Mesothelial cell of epicardium (in vitro differentiated cells): Measurements from ENCODE around the gene HYI. TPM values are rescaled to one million over a fixed set of nuclear protein-coding genes. Genes with fewer than 3 reads are reported as not detected.
A peak's percentile ranks its signal among the peaks of the same experiment; 100 is the strongest.

Source experiments
- DNase-seq, 2 experiments: peaks; one replicate each; pipeline ENCODE4 v3.0.0; 2021; ENCODE audit warnings: low spot score in 2 of 2; ENCODE audit not compliant: unreplicated experiment in 2 of 2
- H3K27ac Mint-ChIP-seq: 2 replicates; pipeline ENCODE4 v1.8.0; 2021; ENCODE audit warnings: mixed read lengths
- H3K27me3 Mint-ChIP-seq: 2 replicates; pipeline ENCODE4 v1.8.0; 2021; ENCODE audit warnings: low read depth, mixed read lengths
- H3K36me3 Mint-ChIP-seq: 2 replicates; pipeline ENCODE4 v1.8.0; 2021; ENCODE audit warnings: mixed read lengths
- H3K4me1 Mint-ChIP-seq: 2 replicates; pipeline ENCODE4 v1.8.0; 2021; ENCODE audit warnings: mixed read lengths
- H3K4me3 Mint-ChIP-seq: 2 replicates; pipeline ENCODE4 v1.8.0; 2021; ENCODE audit warnings: mild to moderate bottlenecking, moderate library complexity, mixed read lengths
- H3K9me3 Mint-ChIP-seq: 2 replicates; pipeline ENCODE4 v1.8.0; 2021; ENCODE audit warnings: mixed read lengths
- CTCF ChIP-seq: fragments of 200-600 bp; sonication (generic); IDR thresholded peaks from one replicate; pipeline ENCODE4 v1.5.0; 2021; ENCODE audit warnings: antibody characterized with exemption; ENCODE audit not compliant: unreplicated experiment
- total RNA-seq: library from RNA; stranded (reverse); gene quantifications from 3 replicates; pipeline ENCODE4 v1.2.1, GENCODE V29; 2021

HYI gene
- total RNA-seq, 1 donor from 2014 or later = 41.2 TPM

- peaks cover 42% of the 10 kb centered on the region for H3K36me3 Mint-ChIP-seq
- H3K27ac Mint-ChIP-seq = no peak overlapping the region
- H3K4me1 Mint-ChIP-seq = peaks cover 24% of the 10 kb centered on the region
- H3K9me3 Mint-ChIP-seq = no peaks in the 10 kb centered on the region
- TF ChIP-seq CTCF = no peak
- DNase-seq = no peak
- H3K4me3 Mint-ChIP-seq = no peak overlapping the region
- no peaks in the 10 kb centered on the region for H3K27me3 Mint-ChIP-seq
Observed at GRCh38 chr1:43448955-43449707, 4.6 kb downstream of the HYI start.

DNA sequence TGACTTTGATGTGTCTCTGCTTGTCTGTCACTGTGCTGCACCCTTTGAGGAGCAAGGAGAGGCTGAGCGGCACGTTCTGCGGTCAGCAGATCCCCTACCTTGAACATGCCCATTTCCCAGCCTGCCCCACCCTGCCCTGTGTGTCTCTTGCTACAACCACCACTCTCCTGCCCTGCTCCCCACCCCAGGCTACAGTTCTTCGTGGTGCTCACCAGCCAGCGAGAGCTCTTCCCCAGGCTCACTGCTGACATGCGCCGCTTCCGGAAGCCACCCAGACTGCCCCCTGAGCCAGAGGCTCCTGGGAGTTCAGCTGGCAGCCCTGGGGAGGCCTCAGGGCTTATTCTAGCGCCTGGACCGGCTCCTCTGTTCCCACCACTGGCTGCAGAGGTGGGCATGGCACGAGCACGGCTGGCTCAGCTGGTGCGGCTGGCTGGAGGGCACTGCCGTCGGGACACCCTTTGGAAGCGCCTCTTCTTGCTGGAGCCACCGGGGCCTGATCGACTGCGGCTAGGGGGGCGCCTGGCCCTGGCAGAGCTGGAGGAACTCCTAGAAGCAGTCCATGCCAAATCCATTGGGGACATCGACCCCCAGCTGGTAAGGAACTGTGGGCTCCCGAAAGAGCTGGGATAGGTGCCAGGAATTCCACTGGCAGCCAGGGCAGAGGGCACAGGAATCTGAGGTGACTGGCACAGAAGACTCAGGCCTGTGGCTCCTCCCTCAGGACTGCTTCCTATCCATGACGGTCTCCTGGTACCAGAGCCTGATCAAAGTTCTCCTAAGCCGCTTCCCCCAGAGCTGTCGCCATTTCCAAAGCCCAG, 5.6 kb downstream of the HYI start:
- Mint-ChIP-seq H3K27me3 (no peaks in the 10 kb centered on the region), H3K4me3 (no peak overlapping the region), H3K36me3 (peaks cover 48% of the 10 kb centered on the region), H3K9me3 (no peaks in the 10 kb centered on the region), H3K27ac (no peak overlapping the region), H3K4me1 (peaks cover 20% of the 10 kb centered on the region)
- DNase-seq = peak in 1 of 2 experiments; percentile 7
- no peak for TF ChIP-seq CTCF

DNA sequence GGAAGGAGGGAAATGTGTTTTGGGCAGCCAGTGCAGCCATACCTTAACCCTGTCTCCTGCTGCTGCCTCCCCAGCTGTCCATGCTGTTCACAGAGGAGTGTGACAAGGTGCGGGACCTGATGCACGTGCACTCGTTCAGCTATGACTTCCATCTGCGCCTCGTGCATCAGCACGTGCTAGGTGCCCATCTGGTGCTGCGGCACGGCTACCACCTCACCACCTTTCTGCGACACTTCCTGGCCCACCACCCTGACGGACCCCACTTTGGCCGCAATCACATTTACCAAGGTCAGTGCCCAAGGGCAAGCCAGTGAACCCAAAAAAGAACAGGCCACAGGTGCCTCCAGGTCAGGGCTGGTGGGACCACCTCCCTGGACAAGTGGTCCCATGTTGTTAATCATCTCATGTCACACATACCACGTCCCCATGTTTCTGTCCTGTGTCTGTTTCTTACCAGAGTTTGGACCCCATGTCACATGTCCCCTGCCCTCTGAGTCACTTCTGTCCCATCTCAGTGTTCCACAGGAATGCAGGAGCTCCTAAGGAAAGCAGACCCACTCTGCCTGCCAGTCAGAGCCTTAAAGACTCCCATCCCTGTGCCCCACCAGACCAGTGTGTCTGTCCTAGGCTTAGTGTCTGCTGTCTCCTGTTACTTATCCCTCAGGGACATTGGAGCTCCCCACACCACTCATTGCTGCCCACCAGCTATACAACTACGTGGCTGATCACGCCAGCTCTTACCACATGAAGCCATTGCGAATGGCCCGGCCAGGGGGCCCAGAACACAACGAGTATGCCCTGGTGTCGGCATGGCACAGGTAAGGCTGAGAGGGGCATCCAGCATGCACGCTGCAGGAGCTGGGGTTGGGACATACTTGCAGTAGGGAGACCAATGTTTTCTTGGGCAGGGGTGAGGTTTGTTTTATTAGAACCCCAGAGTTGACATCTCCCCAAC, 6.6 kb downstream of the HYI start:
- peaks cover 43% of the 10 kb centered on the region for H3K36me3 Mint-ChIP-seq
- H3K27ac Mint-ChIP-seq = no peak overlapping the region
- H3K9me3 Mint-ChIP-seq = no peaks in the 10 kb centered on the region
- no peaks in the 10 kb centered on the region for H3K27me3 Mint-ChIP-seq
- no peak for TF ChIP-seq CTCF
- H3K4me1 Mint-ChIP-seq = peaks cover 12% of the 10 kb centered on the region
- peak in 1 of 2 experiments; percentile 16 for DNase-seq
- no peak overlapping the region for H3K4me3 Mint-ChIP-seq

GRCh38 chr1:43446388-43446740, 7.4 kb downstream of the HYI start:
- peaks cover 43% of the 10 kb centered on the region for H3K36me3 Mint-ChIP-seq
- DNase-seq = no peak

More at GRCh38 chr1:43446388-43446740, 7.4 kb downstream of the HYI start:
- TF ChIP-seq CTCF = no peak
- Mint-ChIP-seq H3K27me3 (no peaks in the 10 kb centered on the region), H3K4me1 (peaks cover 12% of the 10 kb centered on the region), H3K4me3 (no peak overlapping the region), H3K27ac (no peak overlapping the region), H3K9me3 (no peaks in the 10 kb centered on the region)
